ENCODE results near the gene RAPH1. TPM values are rescaled to one million over a fixed set of nuclear protein-coding genes. Genes with fewer than 3 reads are reported as not detected.

The RAPH1 gene
- total RNA-seq, 1 experiment from 2014 or later = 31.4 TPM

DNA sequence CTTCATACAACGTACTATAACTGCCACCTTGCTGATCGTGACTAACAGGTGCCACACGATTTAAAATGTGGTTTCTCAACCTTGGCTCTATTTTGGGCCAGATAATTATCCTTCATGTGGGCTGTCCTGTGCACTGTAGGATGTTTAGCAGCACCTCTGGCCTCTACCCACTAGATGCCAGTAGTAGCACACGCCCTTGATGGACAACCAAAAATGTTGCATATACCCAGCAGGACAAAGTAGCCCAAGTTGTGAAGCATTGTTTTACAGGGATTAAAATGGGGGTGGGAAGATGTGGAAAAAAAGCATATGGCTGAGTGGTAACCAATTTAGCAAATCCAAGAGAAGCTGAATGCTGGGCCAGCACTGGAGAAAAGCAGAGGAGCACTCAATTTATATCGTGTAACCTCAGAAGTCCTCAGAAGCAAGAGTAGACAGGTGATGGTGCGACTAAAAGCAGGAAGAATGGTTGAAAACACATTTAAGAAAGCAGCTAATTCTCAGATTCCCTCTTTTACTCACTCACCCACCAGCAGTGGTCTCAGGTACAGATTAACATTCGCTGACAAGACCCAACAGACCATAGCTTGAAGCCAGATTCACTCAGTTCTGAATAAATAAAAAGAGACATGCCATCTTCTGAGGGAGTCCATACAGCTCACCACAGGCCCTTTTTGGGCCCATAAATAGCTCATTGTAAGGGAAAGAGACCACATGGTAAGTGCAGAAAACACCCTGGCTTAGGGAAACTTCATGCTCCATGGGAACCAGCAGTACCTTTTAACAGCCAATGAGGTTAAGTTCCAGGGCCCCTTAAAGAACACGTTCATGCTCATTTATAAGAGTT lies 50.6 kb downstream of the RAPH1 start:
- H3K9me3 ChIP-seq (ENCODE audit: control insufficient read depth, insufficient read depth, low read depth, low read length) = no peaks in the 10 kb centered on the region
- H3K27me3 ChIP-seq (ENCODE audit: control insufficient read depth, insufficient read depth, low read length) = no peaks in the 10 kb centered on the region
- no peak overlapping the region for H3K4me3 ChIP-seq (ENCODE audit: low read depth in 2 of 2, low read length in 2 of 2)
- in situ Hi-C loops (cut with HindIII; ENCODE audit: low pct_unique_long_range_greater_than_20kb, low sequenced_read_pairs) (no loop called here), intact Hi-C loops (cut with micrococcal nuclease; ENCODE audit: unreplicated experiment) (loop anchor here (1.0 kb wide), 2 partner anchors 167 to 328 kb away; no protein-coding TSS in a partner anchor)
- ChIA-PET CTCF (interaction anchor here (0.6 kb wide), 2 partner anchors 160 to 300 kb away, joined by 3 to 4 read pairs; no protein-coding TSS in a partner anchor), POLR2A (no interaction called here)
- no peaks in the 10 kb centered on the region for H3K4me1 ChIP-seq (ENCODE audit: control insufficient read depth, insufficient read depth, low read length)
- TF ChIP-seq, protein P1, sequence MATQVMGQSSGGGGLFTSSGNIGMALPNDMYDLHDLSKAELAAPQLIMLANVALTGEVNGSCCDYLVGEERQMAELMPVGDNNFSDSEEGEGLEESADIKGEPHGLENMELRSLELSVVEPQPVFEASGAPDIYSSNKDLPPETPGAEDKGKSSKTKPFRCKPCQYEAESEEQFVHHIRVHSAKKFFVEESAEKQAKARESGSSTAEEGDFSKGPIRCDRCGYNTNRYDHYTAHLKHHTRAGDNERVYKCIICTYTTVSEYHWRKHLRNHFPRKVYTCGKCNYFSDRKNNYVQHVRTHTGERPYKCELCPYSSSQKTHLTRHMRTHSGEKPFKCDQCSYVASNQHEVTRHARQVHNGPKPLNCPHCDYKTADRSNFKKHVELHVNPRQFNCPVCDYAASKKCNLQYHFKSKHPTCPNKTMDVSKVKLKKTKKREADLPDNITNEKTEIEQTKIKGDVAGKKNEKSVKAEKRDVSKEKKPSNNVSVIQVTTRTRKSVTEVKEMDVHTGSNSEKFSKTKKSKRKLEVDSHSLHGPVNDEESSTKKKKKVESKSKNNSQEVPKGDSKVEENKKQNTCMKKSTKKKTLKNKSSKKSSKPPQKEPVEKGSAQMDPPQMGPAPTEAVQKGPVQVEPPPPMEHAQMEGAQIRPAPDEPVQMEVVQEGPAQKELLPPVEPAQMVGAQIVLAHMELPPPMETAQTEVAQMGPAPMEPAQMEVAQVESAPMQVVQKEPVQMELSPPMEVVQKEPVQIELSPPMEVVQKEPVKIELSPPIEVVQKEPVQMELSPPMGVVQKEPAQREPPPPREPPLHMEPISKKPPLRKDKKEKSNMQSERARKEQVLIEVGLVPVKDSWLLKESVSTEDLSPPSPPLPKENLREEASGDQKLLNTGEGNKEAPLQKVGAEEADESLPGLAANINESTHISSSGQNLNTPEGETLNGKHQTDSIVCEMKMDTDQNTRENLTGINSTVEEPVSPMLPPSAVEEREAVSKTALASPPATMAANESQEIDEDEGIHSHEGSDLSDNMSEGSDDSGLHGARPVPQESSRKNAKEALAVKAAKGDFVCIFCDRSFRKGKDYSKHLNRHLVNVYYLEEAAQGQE (IDR thresholded peaks at IDR 0.05; ENCODE audit: insufficient read depth in 1 of 2, low read depth in 2 of 2, low read length in 1 of 2) = no peak
- TF ChIP-seq, protein P2, sequence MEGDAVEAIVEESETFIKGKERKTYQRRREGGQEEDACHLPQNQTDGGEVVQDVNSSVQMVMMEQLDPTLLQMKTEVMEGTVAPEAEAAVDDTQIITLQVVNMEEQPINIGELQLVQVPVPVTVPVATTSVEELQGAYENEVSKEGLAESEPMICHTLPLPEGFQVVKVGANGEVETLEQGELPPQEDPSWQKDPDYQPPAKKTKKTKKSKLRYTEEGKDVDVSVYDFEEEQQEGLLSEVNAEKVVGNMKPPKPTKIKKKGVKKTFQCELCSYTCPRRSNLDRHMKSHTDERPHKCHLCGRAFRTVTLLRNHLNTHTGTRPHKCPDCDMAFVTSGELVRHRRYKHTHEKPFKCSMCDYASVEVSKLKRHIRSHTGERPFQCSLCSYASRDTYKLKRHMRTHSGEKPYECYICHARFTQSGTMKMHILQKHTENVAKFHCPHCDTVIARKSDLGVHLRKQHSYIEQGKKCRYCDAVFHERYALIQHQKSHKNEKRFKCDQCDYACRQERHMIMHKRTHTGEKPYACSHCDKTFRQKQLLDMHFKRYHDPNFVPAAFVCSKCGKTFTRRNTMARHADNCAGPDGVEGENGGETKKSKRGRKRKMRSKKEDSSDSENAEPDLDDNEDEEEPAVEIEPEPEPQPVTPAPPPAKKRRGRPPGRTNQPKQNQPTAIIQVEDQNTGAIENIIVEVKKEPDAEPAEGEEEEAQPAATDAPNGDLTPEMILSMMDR (IDR thresholded peaks at IDR 0.05) = peak; percentile 81
- no peaks in the 10 kb centered on the region for H3K36me3 ChIP-seq (ENCODE audit: control insufficient read depth, insufficient read depth, low read length)
- no peak overlapping the region for H3K27ac ChIP-seq (ENCODE audit: low read length)
- ATAC-seq (peak; percentile 88), DNase-seq (ENCODE audit: low read depth, low spot score) (peak; percentile 45)
- BruUV-seq (replicated peaks) = no TSS peak

DNA sequence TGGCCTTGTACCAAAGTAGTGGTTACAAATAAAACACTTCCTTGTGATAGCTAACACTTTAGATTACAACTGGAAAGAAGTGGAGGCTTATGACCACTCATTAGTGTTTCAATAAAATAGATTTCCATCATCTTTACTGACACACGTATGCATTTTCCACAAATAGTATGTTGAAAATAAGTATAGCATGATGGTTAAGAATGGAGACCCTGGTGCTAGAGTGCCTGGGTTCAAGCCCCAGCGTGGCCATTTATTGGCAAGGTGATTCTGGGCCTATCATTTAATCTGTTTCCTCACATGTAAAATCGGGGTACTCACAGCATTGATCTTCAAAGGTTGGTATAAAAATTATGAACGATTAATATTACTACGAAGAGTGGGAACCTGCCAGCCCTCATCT lies 54.5 kb downstream of the RAPH1 start:
- TF ChIP-seq, protein P1 (IDR thresholded peaks at IDR 0.05; ENCODE audit: insufficient read depth in 1 of 2, low read depth in 2 of 2, low read length in 1 of 2) = no peak
- TF ChIP-seq, protein P2 (IDR thresholded peaks at IDR 0.05) = no peak
- TF ChIP-seq POLR2AphosphoS5 (IDR thresholded peaks at IDR 0.05; ENCODE audit: low read depth, low read length) = no peak
- no peak for TF ChIP-seq SIN3A (IDR thresholded peaks at IDR 0.05; ENCODE audit: borderline replicate concordance, insufficient read depth, low read depth, low read length)
- TF ChIP-seq TCF7L2 (IDR thresholded peaks at IDR 0.05; ENCODE audit: low read depth, low read length) = no peak
- CTCF ChIA-PET = no interaction called here

More for the DNA sequence above, 54.5 kb downstream of the RAPH1 start:
- Histone ChIP-seq H3K27ac (ENCODE audit: low read length) (no peak overlapping the region), H3K9me3 (ENCODE audit: control insufficient read depth, insufficient read depth, low read depth, low read length) (no peaks in the 10 kb centered on the region), H3K4me3 (ENCODE audit: low read depth in 2 of 2, low read length in 2 of 2) (no peak overlapping the region), H3K27me3 (ENCODE audit: control insufficient read depth, insufficient read depth, low read length) (no peaks in the 10 kb centered on the region), H3K36me3 (ENCODE audit: control insufficient read depth, insufficient read depth, low read length) (no peaks in the 10 kb centered on the region), H3K4me1 (ENCODE audit: control insufficient read depth, insufficient read depth, low read length) (no peaks in the 10 kb centered on the region)
- in situ Hi-C loops (cut with HindIII; ENCODE audit: low pct_unique_long_range_greater_than_20kb, low sequenced_read_pairs) (no loop called here), intact Hi-C loops (cut with micrococcal nuclease; ENCODE audit: unreplicated experiment) (no loop called here)
- no TSS peak for BruUV-seq (replicated peaks)
- POLR2A ChIA-PET = no interaction called here
- ATAC-seq = no peak
- no peak for DNase-seq (ENCODE audit: low read depth, low spot score)

Measured in Panc1 (cell line).